OCI-LY3 (cell line): ENCODE data around the gene FAHD2A.
"Not testable (repeated sequence)": the region's sequence is repeated elsewhere in the genome, so short reads cannot be mapped to it uniquely, and the experiment has no call there.

ENCODE experiments used
- H2AFZ ChIP-seq: fragments of 200-600, 300-600 bp; shearing (Covaris generic); 2 replicates; pipeline ENCODE4 v1.6.0; 2014; ENCODE audit warnings: antibody characterized with exemption, low read depth, low read length
- H3K27ac ChIP-seq: fragments of 200-600, 300-600 bp; sonication (generic); 2 replicates; pipeline ENCODE4 v1.5.1; 2014; ENCODE audit warnings: mild to moderate bottlenecking, low read length, moderate library complexity, mixed read lengths
- H3K27me3 ChIP-seq: fragments of 200-600, 300-600 bp; sonication (generic); 2 replicates; pipeline ENCODE4 v1.6.1; 2014; ENCODE audit warnings: low read depth, low read length, mixed read lengths
- H3K36me3 ChIP-seq: fragments of 200-600, 300-600 bp; sonication (generic); replicated peaks from 2 replicates; pipeline ENCODE3; 2014; ENCODE audit warnings: low read depth, low read length, mixed read lengths
- H3K4me1 ChIP-seq: fragments of 300-600, 200-600 bp; sonication (generic); 2 replicates; pipeline ENCODE4 v1.6.1; 2014; ENCODE audit warnings: low read length, mixed read lengths
- H3K4me2 ChIP-seq: fragments of 200-600, 300-600 bp; sonication (generic); 2 replicates; pipeline ENCODE4 v1.6.1; 2014; ENCODE audit warnings: low read length, mixed read lengths
- H3K4me3 ChIP-seq: fragments of 300-600, 200-600 bp; sonication (generic); 2 replicates; pipeline ENCODE4 v1.5.1; 2014; ENCODE audit warnings: antibody characterized with exemption, mild to moderate bottlenecking, low read length, moderate library complexity
- H3K79me2 ChIP-seq: fragments of 300-600, 200-600 bp; shearing (Covaris generic); 2 replicates; pipeline ENCODE4 v1.6.1; 2014; ENCODE audit warnings: mild to moderate bottlenecking, low read length, mixed read lengths
- H3K9ac ChIP-seq: fragments of 300-600, 200-600 bp; shearing (Covaris generic); 2 replicates; pipeline ENCODE4 v1.6.0; 2014; ENCODE audit warnings: mild to moderate bottlenecking, low read length, moderate library complexity
- H3K9me3 ChIP-seq: fragments of 200-600, 300-600 bp; shearing (Covaris generic); 2 replicates; pipeline ENCODE4 v1.6.1; 2014; ENCODE audit warnings: low read length, mixed read lengths; ENCODE audit not compliant: insufficient read depth
- H4K20me1 ChIP-seq: fragments of 200-600, 300-600 bp; sonication (generic); 2 replicates; pipeline ENCODE4 v1.6.1; 2016; ENCODE audit warnings: low read length, mixed read lengths; ENCODE audit not compliant: insufficient read depth
- CTCF ChIP-seq: fragments of 200-600, 300-600 bp; sonication (generic); IDR thresholded peaks from 2 replicates; pipeline ENCODE4 v1.5.1; 2014; ENCODE audit warnings: antibody characterized with exemption, low read length, low read depth
- EZH2phosphoT487 ChIP-seq: fragments of 200-600 bp; shearing (Covaris generic); IDR thresholded peaks from 2 replicates; pipeline ENCODE4 v1.6.1; 2018; ENCODE audit warnings: antibody characterized with exemption, mixed run types, low read depth

Gene FAHD2A

GRCh38 chr2:95354925-95355324 lies 47.6 kb upstream of the FAHD2A start:
- Histone ChIP-seq H3K4me1 (no peaks in the 10 kb centered on the region), H3K27ac (no peak overlapping the region), H3K27me3 (no peaks in the 10 kb centered on the region), H3K79me2 (no peaks in the 10 kb centered on the region), H3K4me2 (no peak overlapping the region), H3K36me3 (no peaks in the 10 kb centered on the region), H3K4me3 (no peak overlapping the region), H3K9ac (no peak overlapping the region), H3K9me3 (no peaks in the 10 kb centered on the region), H4K20me1 (no peaks in the 10 kb centered on the region), H2AFZ (no peak overlapping the region)
- no peak for TF ChIP-seq CTCF
- no peak for TF ChIP-seq EZH2phosphoT487

- not testable (repeated sequence) for H3K9ac ChIP-seq, H3K4me3 ChIP-seq, H3K36me3 ChIP-seq, H3K9me3 ChIP-seq, H2AFZ ChIP-seq, H3K4me2 ChIP-seq, H3K79me2 ChIP-seq, H3K27me3 ChIP-seq, H3K27ac ChIP-seq, H4K20me1 ChIP-seq, H3K4me1 ChIP-seq
These were observed 47.0 kb upstream of the FAHD2A start for GRCh38 chr2:95355486-95355885.

GRCh38 chr2:95356821-95357700 lies 45.4 kb upstream of the FAHD2A start:
- Histone ChIP-seq H3K79me2 (no peaks in the 10 kb centered on the region), H3K9me3 (no peaks in the 10 kb centered on the region), H3K4me3 (no peak overlapping the region), H3K27me3 (no peaks in the 10 kb centered on the region), H3K36me3 (no peaks in the 10 kb centered on the region), H3K9ac (no peak overlapping the region), H3K27ac (no peak overlapping the region), H2AFZ (no peak overlapping the region), H3K4me1 (no peaks in the 10 kb centered on the region), H4K20me1 (no peaks in the 10 kb centered on the region), H3K4me2 (no peak overlapping the region)
- no peak for TF ChIP-seq CTCF

- Histone ChIP-seq H3K9me3 (no peaks in the 10 kb centered on the region), H3K79me2 (no peaks in the 10 kb centered on the region), H2AFZ (no peak overlapping the region), H3K4me1 (no peaks in the 10 kb centered on the region), H3K4me3 (no peak overlapping the region), H4K20me1 (no peaks in the 10 kb centered on the region), H3K36me3 (no peaks in the 10 kb centered on the region), H3K27me3 (no peaks in the 10 kb centered on the region), H3K27ac (no peak overlapping the region), H3K4me2 (no peak overlapping the region), H3K9ac (no peak overlapping the region)
- TF ChIP-seq CTCF (no peak), EZH2phosphoT487 (no peak)
These were observed 44.7 kb upstream of the FAHD2A start for GRCh38 chr2:95357717-95358280.
